RWPE1 (cell line): ENCODE measurements around the gene MRPL37.

Experiments
- CTCF ChIA-PET: fragments of 350-600 bp; sonication (Branson Sonifier 250); formaldehyde crosslinking; extraction: SDS; loops from one replicate; lab custom pipeline; 2021; lab: Yijun Ruan, JAX
- POLR2A ChIA-PET: fragments of 400-600 bp; formaldehyde crosslinking; extraction: SDS; loops from one replicate; lab custom pipeline; 2020; ENCODE audit warnings: antibody characterized with exemption; ENCODE audit not compliant: low non-redundant PET; lab: Yijun Ruan, JAX
- DNase-seq: peaks from one replicate; pipeline ENCODE4 v3.0.0; 2012; ENCODE audit warnings: low spot score
- H3K27ac ChIP-seq: fragments of 450-650 bp; 2 replicates; pipeline ENCODE4 v1.5.1; 2017
- CTCF ChIP-seq: fragments of 450-650 bp; conservative IDR thresholded peaks from 2 replicates; pipeline ENCODE4 v1.5.1; 2017; ENCODE audit warnings: low read depth, mild to moderate bottlenecking

The MRPL37 gene

GRCh38 chr1:54177726-54178125 lies 22.2 kb upstream of the MRPL37 start:
- ChIA-PET POLR2A (no interaction called here), CTCF (no interaction called here)
- no peak for TF ChIP-seq CTCF
- DNase-seq: no peak
- no peak overlapping the region for H3K27ac ChIP-seq

- TF ChIP-seq CTCF: no peak
- POLR2A ChIA-PET: no interaction called here
- CTCF ChIA-PET: interaction anchor here (0.6 kb wide), 1 partner anchor 53 kb away, joined by 5 read pairs; no protein-coding TSS in a partner anchor
- no peak for DNase-seq
- no peak overlapping the region for H3K27ac ChIP-seq
These were observed 21.5 kb upstream of the MRPL37 start for GRCh38 chr1:54178296-54179070.

GRCh38 chr1:54180701-54181360 lies 19.1 kb upstream of the MRPL37 start:
- no peak for DNase-seq
- TF ChIP-seq CTCF: no peak
- CTCF ChIA-PET: interaction anchor here (1.0 to 1.2 kb wide), 2 partner anchors 18 to 309 kb away, joined by 3 read pairs; no protein-coding TSS in a partner anchor
- no peak overlapping the region for H3K27ac ChIP-seq
- POLR2A ChIA-PET: no interaction called here

GRCh38 chr1:54186056-54186455 lies 13.9 kb upstream of the MRPL37 start:
- TF ChIP-seq CTCF: no peak
- no peak for DNase-seq
- POLR2A ChIA-PET: no interaction called here
- H3K27ac ChIP-seq: no peak overlapping the region
- CTCF ChIA-PET: interaction anchor here (0.7 kb wide), 1 partner anchor 10 kb away, joined by 3 read pairs; no protein-coding TSS in a partner anchor

GRCh38 chr1:54188291-54188690 lies 11.7 kb upstream of the MRPL37 start:
- H3K27ac ChIP-seq: no peak overlapping the region
- CTCF ChIA-PET: interaction anchor here (1.0 kb wide), 1 partner anchor 12 kb away, joined by 7 read pairs; the partner anchor contains the start of genes CYB5RL and MRPL37
- POLR2A ChIA-PET: no interaction called here
- no peak for DNase-seq
- TF ChIP-seq CTCF: no peak

- no peak for DNase-seq
- H3K27ac ChIP-seq: no peak overlapping the region
- ChIA-PET CTCF (interaction anchor here (0.6 kb wide), 2 partner anchors 59 to 227 kb away, joined by 3 read pairs; no protein-coding TSS in a partner anchor), POLR2A (no interaction called here)
- no peak for TF ChIP-seq CTCF
These were observed 9.4 kb upstream of the MRPL37 start for GRCh38 chr1:54190526-54190925.
